ENCODE data around the gene RSU1.

The RSU1 gene

GRCh38 chr10:16643502-16643901 lies 173.7 kb downstream of the RSU1 start:
- 82% methylated on average over 2 of the region's 3 CpGs for WGBS
- no peak overlapping the region for H3K18ac ChIP-seq (ENCODE audit: low read depth in 1 of 2, low read length in 2 of 2)
- no peak overlapping the region for H4K8ac ChIP-seq (ENCODE audit: low read length)
- H3K36me3 ChIP-seq (ENCODE audit: control insufficient read depth in 1 of 2, insufficient read depth in 2 of 2, low read depth in 1 of 2, low read length in 2 of 2), result peaks cover 0 to 5% of the 10 kb centered on the region in 2 experiments
- H3K9me3 ChIP-seq (ENCODE audit: control insufficient read depth, low read length), result no peaks in the 10 kb centered on the region
- no peak overlapping the region for H4K91ac ChIP-seq (ENCODE audit: low read length)
- H3K23ac ChIP-seq (ENCODE audit: low read length in 2 of 2), result no peak overlapping the region
- H3K4me2 ChIP-seq (ENCODE audit: low read length, poor library complexity, severe bottlenecking), result no peak overlapping the region
- H2AK5ac ChIP-seq (ENCODE audit: low read length, severe bottlenecking), result no peak overlapping the region
- H2BK5ac ChIP-seq (ENCODE audit: low read depth, low read length, poor library complexity, severe bottlenecking), result no peak overlapping the region
- no peak overlapping the region for H2BK15ac ChIP-seq (ENCODE audit: low read depth, poor library complexity, severe bottlenecking)
- H3K4me1 ChIP-seq (ENCODE audit: control insufficient read depth, insufficient read depth, low read depth, low read length), result no peaks in the 10 kb centered on the region
- H3K9ac ChIP-seq (ENCODE audit: low read length), result no peak overlapping the region
- H3K79me1 ChIP-seq (replicated peaks; ENCODE audit: low read length, poor library complexity, severe bottlenecking), result peaks cover 15% of the 10 kb centered on the region
- H3K4me3 ChIP-seq (ENCODE audit: insufficient read depth in 1 of 2, low read depth in 1 of 2, low read length in 2 of 2), result no peak overlapping the region
- no peak overlapping the region for H2BK120ac ChIP-seq (ENCODE audit: low read depth, low read length)
- no peak overlapping the region for H2AFZ ChIP-seq (ENCODE audit: low read depth, low read length)
- no peak overlapping the region for H3K27ac ChIP-seq (ENCODE audit: low read length, poor library complexity, severe bottlenecking)
- H3K27me3 ChIP-seq (ENCODE audit: control insufficient read depth in 1 of 2, insufficient read depth in 1 of 2, low read length in 2 of 2), result no peaks in the 10 kb centered on the region
- H3K14ac ChIP-seq (ENCODE audit: low read length in 2 of 2), result no peak overlapping the region
- no peak overlapping the region for H2BK12ac ChIP-seq (ENCODE audit: low read length in 2 of 2)
- no peak overlapping the region for H3K4ac ChIP-seq (ENCODE audit: low read depth in 1 of 2, low read length in 2 of 2)
- DNase-seq, result no peak

GRCh38 chr10:16640153-16640552 lies 177.1 kb downstream of the RSU1 start:
- H3K4ac ChIP-seq (ENCODE audit: low read depth in 1 of 2, low read length in 2 of 2), result no peak overlapping the region
- WGBS, result 48% methylated on average over 2 of the region's 2 CpGs

DNA sequence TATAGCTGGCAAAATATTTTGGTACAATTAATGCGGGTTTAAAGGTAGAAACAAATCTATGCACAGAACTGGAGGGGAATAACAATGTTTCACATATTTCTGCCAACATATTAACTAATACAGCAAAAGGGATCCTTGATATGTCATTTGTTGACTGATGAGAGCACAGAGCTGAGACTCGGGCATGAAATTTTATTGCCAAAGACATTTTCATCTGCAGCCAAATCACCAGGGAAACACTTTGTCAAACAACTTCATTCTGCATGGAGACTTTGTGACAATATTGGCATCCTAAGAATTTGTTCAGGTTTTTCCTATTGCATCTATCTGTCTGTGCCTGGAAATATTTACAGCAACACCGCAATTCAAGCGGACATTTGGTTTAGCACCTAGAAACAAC lies 177.8 kb downstream of the RSU1 start:
- H2BK15ac ChIP-seq (ENCODE audit: low read depth, poor library complexity, severe bottlenecking), result no peak overlapping the region
- H4K8ac ChIP-seq (ENCODE audit: low read length), result no peak overlapping the region
- no peaks in the 10 kb centered on the region for H3K4me1 ChIP-seq (ENCODE audit: control insufficient read depth, insufficient read depth, low read depth, low read length)
- no peaks in the 10 kb centered on the region for H3K27me3 ChIP-seq (ENCODE audit: control insufficient read depth in 1 of 2, insufficient read depth in 1 of 2, low read length in 2 of 2)
- no peak overlapping the region for H3K27ac ChIP-seq (ENCODE audit: low read length, poor library complexity, severe bottlenecking)
- no peak overlapping the region for H2AFZ ChIP-seq (ENCODE audit: low read depth, low read length)
- H3K14ac ChIP-seq (ENCODE audit: low read length in 2 of 2), result no peak overlapping the region
- H3K4me3 ChIP-seq (ENCODE audit: insufficient read depth in 1 of 2, low read depth in 1 of 2, low read length in 2 of 2), result no peak overlapping the region
- no peak overlapping the region for H3K18ac ChIP-seq (ENCODE audit: low read depth in 1 of 2, low read length in 2 of 2)
- peak overlapping the region in 1 of 2 experiments; percentile 39 for H3K23ac ChIP-seq (ENCODE audit: low read length in 2 of 2)
- peaks cover 26% of the 10 kb centered on the region for H3K79me1 ChIP-seq (replicated peaks; ENCODE audit: low read length, poor library complexity, severe bottlenecking)
- H2BK120ac ChIP-seq (ENCODE audit: low read depth, low read length), result no peak overlapping the region
- no peak overlapping the region for H2BK5ac ChIP-seq (ENCODE audit: low read depth, low read length, poor library complexity, severe bottlenecking)
- no peak overlapping the region for H2AK5ac ChIP-seq (ENCODE audit: low read length, severe bottlenecking)
- no peaks in the 10 kb centered on the region for H3K9me3 ChIP-seq (ENCODE audit: control insufficient read depth, low read length)
- H3K4ac ChIP-seq (ENCODE audit: low read depth in 1 of 2, low read length in 2 of 2), result no peak overlapping the region
- no peak overlapping the region for H2BK12ac ChIP-seq (ENCODE audit: low read length in 2 of 2)
- H3K9ac ChIP-seq (ENCODE audit: low read length), result no peak overlapping the region
- no peak overlapping the region for H3K4me2 ChIP-seq (ENCODE audit: low read length, poor library complexity, severe bottlenecking)
- 95% methylated on average over 3 of the region's 4 CpGs for WGBS
- H4K91ac ChIP-seq (ENCODE audit: low read length), result no peak overlapping the region
- H3K36me3 ChIP-seq (ENCODE audit: control insufficient read depth in 1 of 2, insufficient read depth in 2 of 2, low read depth in 1 of 2, low read length in 2 of 2), result peaks cover 0 to 3% of the 10 kb centered on the region in 2 experiments
- DNase-seq, result no peak

More at GRCh38 chr10:16640153-16640552, 177.1 kb downstream of the RSU1 start:
- H3K14ac ChIP-seq (ENCODE audit: low read length in 2 of 2), result no peak overlapping the region
- H3K4me3 ChIP-seq (ENCODE audit: insufficient read depth in 1 of 2, low read depth in 1 of 2, low read length in 2 of 2), result no peak overlapping the region
- H2AK5ac ChIP-seq (ENCODE audit: low read length, severe bottlenecking), result no peak overlapping the region
- no peak overlapping the region for H4K8ac ChIP-seq (ENCODE audit: low read length)
- H3K18ac ChIP-seq (ENCODE audit: low read depth in 1 of 2, low read length in 2 of 2), result no peak overlapping the region
- H3K27me3 ChIP-seq (ENCODE audit: control insufficient read depth in 1 of 2, insufficient read depth in 1 of 2, low read length in 2 of 2), result no peaks in the 10 kb centered on the region
- no peak overlapping the region for H3K4me2 ChIP-seq (ENCODE audit: low read length, poor library complexity, severe bottlenecking)
- H3K9ac ChIP-seq (ENCODE audit: low read length), result no peak overlapping the region
- peaks cover 26% of the 10 kb centered on the region for H3K79me1 ChIP-seq (replicated peaks; ENCODE audit: low read length, poor library complexity, severe bottlenecking)
- no peak overlapping the region for H2AFZ ChIP-seq (ENCODE audit: low read depth, low read length)
- H3K9me3 ChIP-seq (ENCODE audit: control insufficient read depth, low read length), result no peaks in the 10 kb centered on the region
- H2BK120ac ChIP-seq (ENCODE audit: low read depth, low read length), result no peak overlapping the region
- H3K23ac ChIP-seq (ENCODE audit: low read length in 2 of 2), result no peak overlapping the region
- H3K27ac ChIP-seq (ENCODE audit: low read length, poor library complexity, severe bottlenecking), result no peak overlapping the region
- H3K4me1 ChIP-seq (ENCODE audit: control insufficient read depth, insufficient read depth, low read depth, low read length), result no peaks in the 10 kb centered on the region
- H2BK5ac ChIP-seq (ENCODE audit: low read depth, low read length, poor library complexity, severe bottlenecking), result no peak overlapping the region
- no peak overlapping the region for H4K91ac ChIP-seq (ENCODE audit: low read length)
- peaks cover 0 to 3% of the 10 kb centered on the region in 2 experiments for H3K36me3 ChIP-seq (ENCODE audit: control insufficient read depth in 1 of 2, insufficient read depth in 2 of 2, low read depth in 1 of 2, low read length in 2 of 2)
- no peak overlapping the region for H2BK15ac ChIP-seq (ENCODE audit: low read depth, poor library complexity, severe bottlenecking)
- no peak for DNase-seq
- no peak overlapping the region for H2BK12ac ChIP-seq (ENCODE audit: low read length in 2 of 2)

DNA sequence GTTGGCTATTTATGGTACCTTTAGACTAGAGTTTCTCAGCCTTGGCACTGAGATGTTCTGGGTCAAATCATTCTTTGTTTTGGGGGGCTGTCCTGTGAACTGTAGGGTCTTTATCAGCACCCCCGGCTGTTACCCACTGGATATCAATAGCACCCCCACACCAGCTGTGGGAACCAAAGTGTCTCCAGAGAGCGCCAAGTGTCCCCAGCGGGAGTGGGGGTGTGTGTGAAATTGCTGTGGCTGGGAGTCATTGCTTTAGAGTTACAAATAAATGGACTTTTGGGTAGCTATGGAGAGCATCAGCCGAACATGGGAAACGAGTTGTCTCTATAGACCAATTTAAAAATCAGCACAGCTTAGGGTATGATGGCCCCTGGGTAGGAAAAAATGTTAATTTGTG lies 184.2 kb downstream of the RSU1 start:
- no peak for DNase-seq

More for the DNA sequence above, 184.2 kb downstream of the RSU1 start:
- H2BK12ac ChIP-seq (ENCODE audit: low read length in 2 of 2), result no peak overlapping the region
- no peak overlapping the region for H3K4me2 ChIP-seq (ENCODE audit: low read length, poor library complexity, severe bottlenecking)
- H3K9ac ChIP-seq (ENCODE audit: low read length), result no peak overlapping the region
- no peak overlapping the region for H3K14ac ChIP-seq (ENCODE audit: low read length in 2 of 2)
- peaks cover 33% of the 10 kb centered on the region for H3K79me1 ChIP-seq (replicated peaks; ENCODE audit: low read length, poor library complexity, severe bottlenecking)
- H2BK15ac ChIP-seq (ENCODE audit: low read depth, poor library complexity, severe bottlenecking), result no peak overlapping the region
- H3K36me3 ChIP-seq (ENCODE audit: control insufficient read depth in 1 of 2, insufficient read depth in 2 of 2, low read depth in 1 of 2, low read length in 2 of 2), result peaks cover 0 to 5% of the 10 kb centered on the region in 2 experiments
- no peak overlapping the region for H4K91ac ChIP-seq (ENCODE audit: low read length)
- H4K8ac ChIP-seq (ENCODE audit: low read length), result no peak overlapping the region
- H3K4me3 ChIP-seq (ENCODE audit: insufficient read depth in 1 of 2, low read depth in 1 of 2, low read length in 2 of 2), result no peak overlapping the region
- no peak overlapping the region for H3K27ac ChIP-seq (ENCODE audit: low read length, poor library complexity, severe bottlenecking)
- H3K23ac ChIP-seq (ENCODE audit: low read length in 2 of 2), result no peak overlapping the region
- H2BK5ac ChIP-seq (ENCODE audit: low read depth, low read length, poor library complexity, severe bottlenecking), result no peak overlapping the region
- H2AFZ ChIP-seq (ENCODE audit: low read depth, low read length), result no peak overlapping the region
- no peak overlapping the region for H3K4ac ChIP-seq (ENCODE audit: low read depth in 1 of 2, low read length in 2 of 2)
- no peaks in the 10 kb centered on the region for H3K9me3 ChIP-seq (ENCODE audit: control insufficient read depth, low read length)
- H3K18ac ChIP-seq (ENCODE audit: low read depth in 1 of 2, low read length in 2 of 2), result no peak overlapping the region
- H3K27me3 ChIP-seq (ENCODE audit: control insufficient read depth in 1 of 2, insufficient read depth in 1 of 2, low read length in 2 of 2), result no peaks in the 10 kb centered on the region
- H3K4me1 ChIP-seq (ENCODE audit: control insufficient read depth, insufficient read depth, low read depth, low read length), result no peaks in the 10 kb centered on the region
- 100% methylated on average over 2 of the region's 5 CpGs for WGBS
- no peak overlapping the region for H2AK5ac ChIP-seq (ENCODE audit: low read length, severe bottlenecking)
- H2BK120ac ChIP-seq (ENCODE audit: low read depth, low read length), result no peak overlapping the region
